Muscle of leg (tissue), 11 donors: ENCODE data around the gene CHST3. TPM values are rescaled to one million over a fixed set of nuclear protein-coding genes. Genes with fewer than 3 reads are reported as not detected.
"Not testable (repeated sequence)": the region's sequence is repeated elsewhere in the genome, so short reads cannot be mapped to it uniquely, and the experiment has no call there.

ENCODE experiments used
- DNase-seq: peaks from one replicate; pipeline ENCODE4 v3.0.0; 2013
- H3K27ac ChIP-seq: one replicate; pipeline ENCODE4 v1.5.1; 2013; ENCODE audit warnings: mild to moderate bottlenecking, low read length, control low read depth
- H3K27me3 ChIP-seq: one replicate; pipeline ENCODE4 v1.6.1; 2013; ENCODE audit warnings: low read length; ENCODE audit not compliant: control insufficient read depth, insufficient read depth
- H3K36me3 ChIP-seq: one replicate; pipeline ENCODE4 v1.6.1; 2013; ENCODE audit warnings: low read length; ENCODE audit not compliant: control insufficient read depth, insufficient read depth
- H3K4me1 ChIP-seq: one replicate; pipeline ENCODE4 v1.6.1; 2013; ENCODE audit warnings: low read length; ENCODE audit not compliant: control insufficient read depth, insufficient read depth
- H3K4me3 ChIP-seq: one replicate; pipeline ENCODE4 v1.5.1; 2013; ENCODE audit warnings: low read length, control low read depth
- H3K9me3 ChIP-seq: replicated peaks from 2 replicates; pipeline ENCODE4 v1.6.1; 2013; ENCODE audit warnings: low read depth, low read length; ENCODE audit not compliant: control insufficient read depth
- WGBS: methylation state at CpG from one replicate; pipeline ENCODE4 v1.1.5; 2013; ENCODE audit warnings: missing lambda C conversion rate; ENCODE audit not compliant: insufficient coverage; 5-methylcytosine and 5-hydroxymethylcytosine counted together
- polyA plus RNA-seq, 8 donors: library from polyadenylated mRNA; unstranded; fragments of 120-200 nt; gene quantifications; one replicate each; pipeline versions ENCODE4 v1.2.1 to v1.2.3, GENCODE V29; 2013; ENCODE audit warnings: inconsistent platforms in 1 of 8, low replicate concordance in 1 of 8; ENCODE audit not compliant: insufficient read length in 8 of 8, insufficient read depth in 1 of 8
- total RNA-seq: library from RNA; stranded (reverse); fragments of 120-200 nt; gene quantifications from one replicate; pipeline ENCODE4 v1.2.4, GENCODE V29; 2013

Gene CHST3
- total and polyA plus RNA-seq, 9 donors: 10.2 to 19.0 (median 13.1) TPM

DNA sequence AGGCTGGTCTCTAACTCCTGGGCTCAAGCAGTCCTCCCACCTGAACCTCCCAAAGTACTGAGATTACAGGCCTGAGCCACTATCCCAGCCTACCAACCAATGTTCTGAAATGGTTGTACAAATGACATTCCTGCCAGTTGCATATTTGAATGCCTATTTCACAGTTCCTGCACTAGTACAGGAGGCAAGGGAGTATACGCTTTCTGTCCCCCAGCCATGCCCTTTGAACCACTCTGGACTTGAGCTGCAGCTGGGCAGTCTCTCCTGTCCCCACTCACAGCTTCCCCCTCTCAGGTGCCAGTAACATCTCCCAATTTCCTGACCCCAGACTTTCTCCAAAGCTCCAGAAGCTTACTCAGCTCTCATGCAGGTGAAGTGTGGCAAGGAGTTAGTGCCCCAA lies 65.2 kb downstream of the CHST3 start:
- peaks cover 4% of the 10 kb centered on the region for H3K4me1 ChIP-seq
- 88% methylated on average over 1 of the region's 1 CpG for WGBS
- H3K9me3 ChIP-seq: no peaks in the 10 kb centered on the region
- H3K4me3 ChIP-seq: no peak overlapping the region
- H3K27ac ChIP-seq: no peak overlapping the region
- no peaks in the 10 kb centered on the region for H3K36me3 ChIP-seq
- peaks cover 2% of the 10 kb centered on the region for H3K27me3 ChIP-seq
- no peak for DNase-seq

DNA sequence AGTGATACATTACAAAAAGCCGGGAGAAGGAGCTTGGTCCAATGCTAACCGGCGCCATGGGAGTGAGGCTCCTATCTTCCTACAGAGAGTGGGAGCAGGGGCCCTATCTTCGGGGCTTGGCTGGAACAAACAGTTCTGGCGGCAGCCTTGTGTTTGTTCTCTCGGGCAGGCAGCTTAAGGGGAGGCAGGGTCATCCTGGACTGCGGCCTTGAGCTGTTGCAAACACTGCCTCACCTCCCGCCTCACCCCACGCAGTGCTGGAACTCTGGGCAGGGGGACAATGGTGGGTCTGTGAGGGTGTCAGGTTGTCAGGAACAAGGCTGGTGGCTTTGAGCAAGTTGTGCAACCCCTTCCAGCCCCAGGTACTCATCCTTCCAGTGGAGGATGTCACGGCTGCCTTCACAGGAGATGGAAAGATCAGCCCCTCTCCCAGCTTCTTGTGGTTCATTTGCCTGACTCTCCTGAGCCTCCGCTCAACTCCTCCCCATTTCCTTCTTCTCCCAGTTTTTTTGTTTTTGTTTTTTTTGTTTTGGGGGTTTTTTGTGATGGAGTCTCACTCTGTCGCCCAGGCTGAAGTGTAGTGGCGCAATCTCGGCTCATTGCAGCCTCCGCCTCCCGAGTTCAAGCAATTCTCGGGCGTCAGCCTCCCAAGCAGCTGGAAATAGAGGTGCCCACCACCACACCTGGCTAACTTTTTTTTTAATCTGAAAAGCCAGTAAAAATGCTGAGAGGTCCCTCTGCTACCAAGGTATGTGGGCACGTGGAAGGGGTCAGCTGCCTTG lies 66.8 kb downstream of the CHST3 start:
- H3K4me3 ChIP-seq: no peak overlapping the region
- H3K27ac ChIP-seq: no peak overlapping the region
- no peaks in the 10 kb centered on the region for H3K27me3 ChIP-seq
- H3K36me3 ChIP-seq: no peaks in the 10 kb centered on the region
- H3K4me1 ChIP-seq: peaks cover 2% of the 10 kb centered on the region
- no peak for DNase-seq
- WGBS: 72% methylated on average over 11 of the region's 19 CpGs
- H3K9me3 ChIP-seq: no peaks in the 10 kb centered on the region

DNA sequence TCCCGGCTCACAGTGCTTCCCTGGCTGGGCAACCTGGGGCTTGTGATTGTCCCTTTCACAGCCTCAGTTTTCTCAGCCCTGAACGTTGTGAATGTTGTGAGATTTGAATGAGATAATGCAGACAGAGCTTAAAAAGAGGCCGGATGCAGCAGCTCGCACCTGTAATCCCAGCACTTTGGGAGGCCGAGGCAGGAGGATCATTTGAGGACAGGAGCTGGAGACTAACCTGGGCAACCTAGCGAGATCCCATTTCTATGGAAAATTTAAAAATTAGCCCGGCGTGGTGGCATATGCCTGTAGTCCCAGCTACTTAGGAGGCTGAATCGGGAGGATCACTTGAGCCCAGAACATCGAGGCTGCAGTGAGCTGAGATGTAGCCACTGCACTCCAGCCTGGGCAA lies 67.5 kb downstream of the CHST3 start:
- Histone ChIP-seq H3K4me3 (no peak overlapping the region), H3K27me3 (no peaks in the 10 kb centered on the region), H3K4me1 (no peaks in the 10 kb centered on the region), H3K36me3 (no peaks in the 10 kb centered on the region), H3K9me3 (no peaks in the 10 kb centered on the region), H3K27ac (no peak overlapping the region)
- 90% methylated on average over 10 of the region's 10 CpGs for WGBS
- DNase-seq: no peak

DNA sequence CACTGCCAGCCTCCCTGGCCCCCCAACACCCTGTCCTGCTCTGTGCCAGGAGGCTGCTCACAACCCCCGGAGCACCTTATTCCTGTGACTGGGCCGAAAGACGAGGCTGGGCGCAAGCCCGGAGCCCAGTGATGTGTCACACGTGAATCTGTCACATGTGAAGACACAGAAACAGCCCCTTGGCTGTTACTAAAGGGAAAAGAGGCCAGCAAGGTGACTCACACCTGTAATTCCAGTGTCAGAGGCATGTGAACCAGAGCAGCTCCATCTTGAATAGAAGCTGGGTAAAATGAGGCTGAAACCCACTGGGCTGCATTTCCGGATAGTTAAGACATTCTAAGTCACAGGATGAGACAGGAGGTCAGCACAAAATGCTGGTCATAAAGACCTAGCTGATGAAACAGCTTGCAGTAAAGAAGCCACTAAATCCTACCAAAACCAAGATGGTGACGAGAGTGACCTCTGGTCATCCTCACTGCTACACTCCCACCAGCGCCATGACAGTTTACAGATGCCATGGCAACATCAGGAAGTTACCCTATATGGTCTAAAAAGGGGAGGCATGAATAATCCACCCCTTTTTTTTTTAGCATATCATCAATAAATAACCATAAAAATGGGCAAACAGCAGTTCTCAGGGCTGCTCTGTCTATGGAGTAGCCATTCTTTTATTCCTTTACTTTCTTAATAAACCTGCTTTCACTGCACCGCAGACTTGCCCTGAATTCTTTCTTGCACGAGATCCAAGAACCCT lies 68.4 kb downstream of the CHST3 start:
- not testable (repeated sequence) for DNase-seq, H3K9me3 ChIP-seq, H3K4me1 ChIP-seq, H3K27me3 ChIP-seq, H3K36me3 ChIP-seq, H3K27ac ChIP-seq, H3K4me3 ChIP-seq
- WGBS: 92% methylated on average over 5 of the region's 11 CpGs

DNA sequence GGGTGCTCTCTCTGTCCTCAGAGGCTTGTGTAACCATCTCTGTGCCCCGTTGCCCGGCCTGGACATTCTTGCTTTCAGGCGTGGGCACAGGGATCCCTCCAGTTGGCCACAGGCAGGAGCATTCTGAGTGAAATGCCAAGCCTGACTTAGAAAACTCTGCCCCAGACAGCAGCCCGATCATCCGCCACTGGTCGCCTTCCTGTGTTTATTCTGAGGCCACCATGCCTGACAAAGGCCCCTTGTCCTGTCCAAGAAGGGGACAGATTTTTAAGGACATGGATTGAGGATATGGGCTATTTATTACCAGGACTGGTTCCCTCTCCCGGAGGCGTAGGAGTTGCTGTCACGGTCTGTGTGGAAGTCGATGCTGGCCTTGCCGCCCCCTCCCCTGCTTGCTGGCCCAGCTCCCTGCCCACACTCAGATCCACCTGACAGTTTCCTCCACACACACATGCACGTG lies 69.9 kb downstream of the CHST3 start:
- Histone ChIP-seq H3K4me1 (no peaks in the 10 kb centered on the region), H3K27me3 (no peaks in the 10 kb centered on the region), H3K9me3 (no peaks in the 10 kb centered on the region), H3K36me3 (no peaks in the 10 kb centered on the region), H3K27ac (no peak overlapping the region), H3K4me3 (no peak overlapping the region)
- DNase-seq: no peak
- WGBS: 67% methylated on average over 6 of the region's 12 CpGs

DNA sequence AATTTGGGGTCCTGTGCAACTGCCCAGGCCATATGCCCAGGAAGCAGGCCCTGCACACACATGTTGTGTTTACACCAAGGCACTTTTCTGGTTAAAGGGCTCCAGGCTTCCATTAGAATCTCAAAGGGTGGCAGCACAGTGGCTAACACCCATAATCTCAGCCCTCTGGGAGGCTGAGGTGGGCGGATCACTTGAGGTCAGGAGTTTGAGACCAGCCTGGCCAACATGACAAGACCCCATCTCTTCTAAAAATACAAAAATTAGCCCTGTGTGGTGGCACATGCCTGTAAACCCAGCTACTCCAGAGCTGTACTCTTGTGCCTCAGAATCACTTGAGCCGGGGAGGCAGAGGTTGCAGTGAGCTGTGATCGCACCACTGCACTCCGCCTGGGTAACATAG lies 70.6 kb downstream of the CHST3 start:
- Histone ChIP-seq H3K27me3 (no peaks in the 10 kb centered on the region), H3K4me3 (no peak overlapping the region), H3K36me3 (no peaks in the 10 kb centered on the region), H3K27ac (no peak overlapping the region), H3K4me1 (no peaks in the 10 kb centered on the region), H3K9me3 (no peaks in the 10 kb centered on the region)
- no peak for DNase-seq
- 91% methylated on average over 4 of the region's 4 CpGs for WGBS

DNA sequence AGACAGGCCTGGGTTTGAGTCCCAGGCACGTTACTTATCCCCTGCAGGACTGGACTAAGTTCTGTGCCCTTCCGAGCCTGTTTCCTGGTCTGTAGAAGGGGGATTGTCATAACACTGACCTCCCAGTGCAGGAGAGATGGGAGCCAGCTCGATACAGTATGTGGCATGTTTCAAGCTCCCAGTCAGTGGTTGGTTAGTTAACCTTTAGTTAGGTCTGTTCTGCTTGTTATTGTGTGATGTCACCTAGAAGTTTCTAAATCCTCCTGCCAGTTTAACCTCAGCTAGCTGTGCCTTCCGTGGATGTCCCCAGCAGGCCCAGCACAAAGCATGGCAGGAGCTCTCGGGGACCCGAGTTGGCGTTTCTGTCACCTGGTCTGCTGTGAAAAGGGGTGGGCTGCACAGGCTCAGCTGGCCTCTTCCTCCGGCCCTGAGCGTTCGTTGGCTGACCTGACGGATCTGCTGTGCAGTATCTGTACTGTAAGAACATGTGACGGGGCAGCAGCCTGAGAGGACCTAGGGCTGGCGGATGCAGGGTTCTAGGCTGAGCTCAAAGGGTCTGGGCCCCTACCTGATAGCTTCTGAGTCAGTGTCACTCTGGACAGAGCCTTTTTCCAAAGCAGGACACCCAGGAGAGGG lies 71.2 kb downstream of the CHST3 start:
- H3K4me1 ChIP-seq: no peaks in the 10 kb centered on the region
- no peaks in the 10 kb centered on the region for H3K9me3 ChIP-seq
- WGBS: 74% methylated on average over 13 of the region's 13 CpGs
- H3K27me3 ChIP-seq: no peaks in the 10 kb centered on the region
- H3K4me3 ChIP-seq: no peak overlapping the region
- no peak for DNase-seq
- H3K27ac ChIP-seq: no peak overlapping the region
- H3K36me3 ChIP-seq: no peaks in the 10 kb centered on the region

DNA sequence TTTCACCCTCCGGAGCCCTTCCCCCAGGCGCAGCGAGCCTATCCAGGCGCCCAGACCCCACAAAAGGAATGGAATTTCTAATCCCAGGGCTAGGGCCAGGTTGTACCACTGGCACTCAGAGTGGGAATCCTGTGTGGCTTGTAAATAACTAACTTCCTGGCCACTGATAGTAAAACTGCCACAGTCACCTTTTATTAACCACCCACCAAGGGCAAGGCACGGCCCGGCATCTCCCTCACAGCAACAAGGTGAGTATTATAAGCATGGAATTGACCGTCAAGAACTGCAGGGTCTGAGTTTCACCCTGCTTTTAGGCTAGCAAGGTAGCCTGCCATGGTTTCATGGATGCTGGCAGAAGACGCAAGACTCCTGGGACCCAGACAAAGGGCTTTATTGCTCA lies 73.1 kb downstream of the CHST3 start:
- WGBS: 80% methylated on average over 8 of the region's 8 CpGs
- DNase-seq: no peak

DNA sequence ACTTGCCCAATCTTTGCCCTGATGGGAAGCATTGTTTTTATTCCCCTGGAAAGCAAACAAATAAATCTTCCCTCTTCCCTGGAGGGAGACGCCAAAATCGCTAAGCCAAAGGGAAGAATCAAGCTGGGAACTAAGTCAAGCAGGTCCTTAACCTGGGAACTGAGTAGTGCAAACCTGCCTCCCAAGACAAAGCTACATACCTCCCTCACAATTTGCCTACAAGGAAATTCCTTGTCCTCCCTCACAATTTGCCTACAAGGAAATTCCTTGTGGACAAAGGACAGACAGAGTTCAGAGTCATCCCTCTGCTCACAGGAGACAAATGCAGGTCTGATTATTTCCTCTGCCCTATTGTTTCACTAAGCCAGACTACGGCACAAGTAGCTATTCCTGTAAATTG lies 73.6 kb downstream of the CHST3 start:
- no peak for DNase-seq

More for the DNA sequence above, 73.1 kb downstream of the CHST3 start:
- Histone ChIP-seq H3K36me3 (no peaks in the 10 kb centered on the region), H3K27me3 (no peaks in the 10 kb centered on the region), H3K4me3 (no peak overlapping the region), H3K4me1 (no peaks in the 10 kb centered on the region), H3K9me3 (no peaks in the 10 kb centered on the region), H3K27ac (no peak overlapping the region)

DNA sequence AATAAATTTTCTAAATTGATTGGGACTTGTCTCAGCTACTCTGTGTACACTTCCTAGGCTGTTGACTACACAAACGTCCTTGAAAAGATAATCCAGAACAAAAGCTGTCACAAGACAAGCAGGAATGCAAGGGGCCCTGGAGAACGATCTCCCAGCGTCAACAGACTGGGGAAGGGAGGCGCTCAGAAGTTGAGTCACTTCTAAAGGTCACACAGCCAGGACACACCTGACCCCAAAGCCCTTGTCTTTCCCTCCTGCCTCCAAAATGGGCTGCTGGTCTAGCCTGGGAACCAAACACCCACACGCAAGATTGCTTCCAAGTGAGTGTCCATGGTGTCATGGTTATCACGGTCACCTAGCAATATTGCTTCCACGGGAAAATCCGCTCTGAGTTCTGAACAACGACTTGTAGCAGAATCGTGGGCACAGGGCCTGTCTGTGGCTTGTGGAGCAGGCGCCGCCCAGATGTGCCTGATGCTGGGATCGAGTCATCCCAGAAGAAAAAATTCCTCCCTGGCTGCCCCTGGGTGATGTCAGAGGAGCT lies 74.3 kb downstream of the CHST3 start:
- H3K4me3 ChIP-seq: no peak overlapping the region
- no peaks in the 10 kb centered on the region for H3K4me1 ChIP-seq
- WGBS: 67% methylated on average over 11 of the region's 13 CpGs
- no peak for DNase-seq
- H3K27me3 ChIP-seq: no peaks in the 10 kb centered on the region
- H3K36me3 ChIP-seq: no peaks in the 10 kb centered on the region
- H3K9me3 ChIP-seq: no peaks in the 10 kb centered on the region
- H3K27ac ChIP-seq: no peak overlapping the region

More for the DNA sequence above, 73.6 kb downstream of the CHST3 start:
- Histone ChIP-seq H3K27ac (no peak overlapping the region), H3K36me3 (no peaks in the 10 kb centered on the region), H3K9me3 (no peaks in the 10 kb centered on the region), H3K27me3 (no peaks in the 10 kb centered on the region), H3K4me1 (no peaks in the 10 kb centered on the region), H3K4me3 (no peak overlapping the region)
- 47% methylated on average over 3 of the region's 3 CpGs for WGBS
